ENCODE data around the gene ZNF500.

DNA sequence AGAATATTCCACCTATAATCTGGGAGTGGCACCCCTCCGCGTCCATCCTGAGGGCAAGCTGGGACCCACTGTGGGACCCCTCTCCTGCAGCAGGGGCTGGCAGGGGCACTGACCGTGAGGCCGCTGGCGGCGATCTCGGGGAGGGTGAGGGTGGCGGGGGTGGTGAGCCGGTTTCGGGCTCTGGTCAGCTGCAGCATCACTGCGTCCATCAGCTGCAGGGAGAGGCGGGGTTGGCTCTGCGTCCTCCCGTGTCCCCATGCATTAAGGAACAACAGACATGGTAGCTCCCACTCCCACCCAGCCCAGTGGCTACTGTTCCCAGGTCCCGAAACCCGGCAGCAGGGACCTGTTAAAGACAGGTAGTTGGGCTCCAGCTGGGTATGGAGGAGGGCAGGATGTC, 31.5 kb upstream of the ZNF500 start:
- TF ChIP-seq RAD21 (IDR thresholded peaks at IDR 0.05; ENCODE audit: low read depth) = no peak
- TF ChIP-seq, protein P1, sequence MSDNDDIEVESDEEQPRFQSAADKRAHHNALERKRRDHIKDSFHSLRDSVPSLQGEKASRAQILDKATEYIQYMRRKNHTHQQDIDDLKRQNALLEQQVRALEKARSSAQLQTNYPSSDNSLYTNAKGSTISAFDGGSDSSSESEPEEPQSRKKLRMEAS (IDR thresholded peaks at IDR 0.05) = no peak
- TF ChIP-seq, protein P2, sequence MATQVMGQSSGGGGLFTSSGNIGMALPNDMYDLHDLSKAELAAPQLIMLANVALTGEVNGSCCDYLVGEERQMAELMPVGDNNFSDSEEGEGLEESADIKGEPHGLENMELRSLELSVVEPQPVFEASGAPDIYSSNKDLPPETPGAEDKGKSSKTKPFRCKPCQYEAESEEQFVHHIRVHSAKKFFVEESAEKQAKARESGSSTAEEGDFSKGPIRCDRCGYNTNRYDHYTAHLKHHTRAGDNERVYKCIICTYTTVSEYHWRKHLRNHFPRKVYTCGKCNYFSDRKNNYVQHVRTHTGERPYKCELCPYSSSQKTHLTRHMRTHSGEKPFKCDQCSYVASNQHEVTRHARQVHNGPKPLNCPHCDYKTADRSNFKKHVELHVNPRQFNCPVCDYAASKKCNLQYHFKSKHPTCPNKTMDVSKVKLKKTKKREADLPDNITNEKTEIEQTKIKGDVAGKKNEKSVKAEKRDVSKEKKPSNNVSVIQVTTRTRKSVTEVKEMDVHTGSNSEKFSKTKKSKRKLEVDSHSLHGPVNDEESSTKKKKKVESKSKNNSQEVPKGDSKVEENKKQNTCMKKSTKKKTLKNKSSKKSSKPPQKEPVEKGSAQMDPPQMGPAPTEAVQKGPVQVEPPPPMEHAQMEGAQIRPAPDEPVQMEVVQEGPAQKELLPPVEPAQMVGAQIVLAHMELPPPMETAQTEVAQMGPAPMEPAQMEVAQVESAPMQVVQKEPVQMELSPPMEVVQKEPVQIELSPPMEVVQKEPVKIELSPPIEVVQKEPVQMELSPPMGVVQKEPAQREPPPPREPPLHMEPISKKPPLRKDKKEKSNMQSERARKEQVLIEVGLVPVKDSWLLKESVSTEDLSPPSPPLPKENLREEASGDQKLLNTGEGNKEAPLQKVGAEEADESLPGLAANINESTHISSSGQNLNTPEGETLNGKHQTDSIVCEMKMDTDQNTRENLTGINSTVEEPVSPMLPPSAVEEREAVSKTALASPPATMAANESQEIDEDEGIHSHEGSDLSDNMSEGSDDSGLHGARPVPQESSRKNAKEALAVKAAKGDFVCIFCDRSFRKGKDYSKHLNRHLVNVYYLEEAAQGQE (IDR thresholded peaks at IDR 0.05; ENCODE audit: low read depth) = no peak
- no peak for TF ChIP-seq CREB1 (IDR thresholded peaks at IDR 0.05; ENCODE audit: low read depth)
- no peak for TF ChIP-seq EP300 (IDR thresholded peaks at IDR 0.05; ENCODE audit: borderline replicate concordance)
- TF ChIP-seq, protein P3, sequence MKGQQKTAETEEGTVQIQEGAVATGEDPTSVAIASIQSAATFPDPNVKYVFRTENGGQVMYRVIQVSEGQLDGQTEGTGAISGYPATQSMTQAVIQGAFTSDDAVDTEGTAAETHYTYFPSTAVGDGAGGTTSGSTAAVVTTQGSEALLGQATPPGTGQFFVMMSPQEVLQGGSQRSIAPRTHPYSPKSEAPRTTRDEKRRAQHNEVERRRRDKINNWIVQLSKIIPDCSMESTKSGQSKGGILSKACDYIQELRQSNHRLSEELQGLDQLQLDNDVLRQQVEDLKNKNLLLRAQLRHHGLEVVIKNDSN (IDR thresholded peaks at IDR 0.05) = no peak
- TF ChIP-seq EGR1 (IDR thresholded peaks at IDR 0.05) = no peak
- TF ChIP-seq CEBPB (IDR thresholded peaks at IDR 0.05) = no peak
- no peak for TF ChIP-seq NFIC (IDR thresholded peaks at IDR 0.05)
- TF ChIP-seq TEAD4 (IDR thresholded peaks at IDR 0.05) = no peak
- no peak for TF ChIP-seq FOXM1 (IDR thresholded peaks at IDR 0.05; ENCODE audit: borderline replicate concordance, low read depth)

Data from Ishikawa (cell line).